GM12872 (cell line): ENCODE measurements around the gene TP63.

Experiments used
- CTCF ChIP-seq: IDR thresholded peaks from 3 replicates; pipeline ENCODE4 v1.5.1; 2011; ENCODE audit warnings: low read depth, mild to moderate bottlenecking, low read length, moderate library complexity; ENCODE audit not compliant: insufficient read depth

Gene TP63

DNA sequence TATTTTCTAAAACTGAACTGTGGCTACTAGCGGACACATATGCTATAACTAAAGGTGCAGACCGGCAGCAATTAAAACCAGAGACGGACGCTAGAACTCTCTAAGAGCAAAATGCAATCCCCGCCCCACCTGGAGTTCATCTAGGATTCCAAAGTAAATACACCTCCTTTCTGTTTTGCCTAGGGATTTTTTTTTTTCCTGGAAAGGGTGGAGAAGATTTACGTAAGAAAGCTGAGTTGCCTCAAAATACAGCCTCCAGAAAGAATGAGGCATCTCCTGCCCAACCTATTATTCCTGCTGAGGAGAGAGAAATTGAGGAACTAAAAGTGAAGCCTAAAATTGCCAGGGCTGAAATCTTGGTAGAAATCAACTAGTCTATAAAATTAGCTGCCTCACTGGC lies 150.2 kb downstream of the TP63 start:
- no peak for TF ChIP-seq CTCF

DNA sequence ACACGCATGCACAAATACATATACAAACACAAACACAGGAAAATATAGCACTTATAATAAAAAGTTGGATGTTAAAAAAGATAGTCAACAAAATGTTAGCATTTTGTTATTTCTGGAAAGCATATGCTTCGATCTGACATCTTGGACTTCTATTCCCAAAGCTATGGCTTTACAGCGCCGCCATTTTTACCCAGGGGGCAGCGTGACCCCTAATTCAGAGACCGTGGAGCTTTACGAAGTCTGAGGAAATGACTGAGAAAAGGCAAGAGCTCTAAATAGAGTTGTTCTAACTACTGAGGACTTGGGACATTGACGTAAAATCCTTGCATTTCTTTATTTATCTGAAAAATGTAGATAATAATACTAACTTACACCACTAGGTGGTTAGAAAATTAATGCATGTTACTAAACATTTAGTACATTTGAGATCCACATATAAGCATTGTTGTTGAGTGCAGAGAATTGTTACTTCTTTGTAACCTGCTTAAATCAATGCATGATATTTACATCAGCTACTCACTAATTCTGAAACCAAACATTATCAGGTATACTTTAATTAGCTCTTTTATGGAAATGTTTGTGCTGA lies 155.4 kb downstream of the TP63 start:
- TF ChIP-seq CTCF, result no peak

GRCh38 chr3:189787191-189787590 lies 156.0 kb downstream of the TP63 start:
- TF ChIP-seq CTCF, result no peak

DNA sequence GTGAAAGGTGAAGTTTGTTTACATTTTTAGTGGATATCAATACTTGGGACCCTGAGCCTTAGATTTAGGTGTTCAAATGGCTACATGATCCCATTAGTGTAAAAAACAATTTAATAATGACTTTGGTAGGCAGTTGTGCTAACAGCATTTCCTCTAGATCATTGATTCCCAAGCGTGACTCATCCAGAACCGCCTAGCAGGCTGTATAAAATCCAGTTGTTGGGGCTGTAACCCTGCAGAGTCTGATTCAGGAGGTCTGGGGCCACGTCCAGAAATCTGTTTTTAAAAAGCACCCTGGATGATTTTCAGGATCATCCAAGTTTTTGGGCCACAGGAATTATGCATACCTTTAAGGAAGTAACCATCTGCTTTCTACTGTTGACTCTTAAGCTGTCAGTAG lies 156.4 kb downstream of the TP63 start:
- no peak for TF ChIP-seq CTCF

DNA sequence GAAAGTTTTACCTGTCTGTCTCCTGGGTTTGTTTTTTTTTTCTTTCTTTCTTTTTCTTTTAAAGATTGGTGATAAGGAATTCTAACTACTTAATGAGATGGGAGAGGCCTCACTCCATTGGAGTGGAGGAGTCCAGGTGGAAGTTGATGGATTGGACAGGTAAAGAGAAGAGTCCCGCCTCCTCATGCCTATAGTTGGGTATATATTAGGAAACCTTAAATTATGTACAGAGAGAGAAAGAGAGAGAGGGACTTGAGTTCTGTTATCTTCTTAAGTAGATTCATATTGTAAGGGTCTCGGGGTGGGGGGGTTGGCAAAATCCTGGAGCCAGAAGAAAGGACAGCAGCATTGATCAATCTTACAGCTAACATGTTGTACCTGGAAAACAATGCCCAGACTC lies 158.2 kb downstream of the TP63 start:
- no peak for TF ChIP-seq CTCF

- TF ChIP-seq CTCF, result no peak
Measured at GRCh38 chr3:189790658-189791057, 159.5 kb downstream of the TP63 start.

DNA sequence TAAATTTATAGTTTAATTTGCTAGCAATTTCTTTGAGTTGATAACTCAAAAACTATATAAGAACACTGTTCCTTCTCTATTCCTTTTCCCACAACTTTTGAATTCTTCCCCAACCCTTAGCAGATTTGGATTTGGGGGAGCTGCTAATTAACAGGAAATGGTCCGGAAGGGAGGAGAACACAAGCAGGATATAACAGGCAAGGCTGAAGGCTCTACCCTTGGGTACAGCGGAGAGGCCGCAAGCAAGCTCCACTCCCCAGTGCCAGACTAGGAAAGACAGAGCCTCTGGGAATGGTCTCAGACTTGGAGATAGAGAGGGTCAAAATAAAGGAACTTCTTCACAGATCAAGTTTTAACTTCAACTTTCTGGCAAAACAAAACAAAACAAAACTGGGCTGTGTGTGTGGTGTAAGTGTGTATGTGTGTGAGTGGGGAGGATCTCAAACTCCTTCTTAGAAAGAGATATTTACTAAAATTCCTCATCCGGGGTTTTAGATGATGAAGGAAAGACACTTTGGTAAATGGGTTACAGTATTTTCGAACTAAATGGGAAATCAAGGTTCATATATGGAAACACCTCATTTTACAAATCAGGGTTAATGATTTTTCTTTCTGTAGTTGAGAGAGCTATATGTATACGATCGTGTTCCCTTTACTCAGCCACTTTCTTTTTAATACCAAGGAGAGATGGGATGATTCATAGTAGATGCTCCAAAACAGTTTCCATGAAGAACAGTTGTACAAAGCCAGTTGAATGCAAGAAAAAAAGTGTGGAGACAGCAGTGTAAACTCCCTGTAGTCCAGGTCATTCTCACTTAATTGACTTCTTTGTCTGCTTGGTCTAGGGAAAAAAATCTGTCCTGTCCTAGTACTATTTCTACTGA lies 161.1 kb downstream of the TP63 start:
- TF ChIP-seq CTCF, result no peak
